GM23338 (cell line): ENCODE results near the gene CD34. TPM values are rescaled to one million over a fixed set of nuclear protein-coding genes. Genes with fewer than 3 reads are reported as not detected.

Experiments
- ATAC-seq: fragments of 200-7000 bp; cut with Tn5 transposase; 3 replicates; pipeline ENCODE4 v1.9.1; 2020
- DNase-seq: peaks from one replicate; pipeline ENCODE4 v3.0.0-alpha.2; 2015; ENCODE audit warnings: low spot score
- H2AFZ ChIP-seq: fragments of 200-600 bp; sonication (generic); 2 replicates; pipeline ENCODE4 v1.8.0; 2016; ENCODE audit warnings: antibody characterized with exemption, mild to moderate bottlenecking, moderate library complexity
- H3F3A ChIP-seq: fragments of 200-600 bp; sonication (generic); replicated peaks from 2 replicates; pipeline ENCODE4 v1.8.0; 2017; ENCODE audit warnings: antibody characterized with exemption, mixed run types, low read depth
- H3K27ac ChIP-seq: fragments of 200-600 bp; sonication (generic); 2 replicates; pipeline ENCODE4 v1.6.1; 2016; ENCODE audit warnings: low read depth
- H3K27me3 ChIP-seq: fragments of 200-600 bp; sonication (generic); 2 replicates; pipeline ENCODE4 v1.8.0; 2016; ENCODE audit warnings: mild to moderate bottlenecking, mixed run types, moderate library complexity; ENCODE audit not compliant: insufficient read depth
- H3K36me3 ChIP-seq: fragments of 200-600 bp; sonication (generic); 2 replicates; pipeline ENCODE4 v1.8.0; 2016; ENCODE audit warnings: mild to moderate bottlenecking; ENCODE audit not compliant: insufficient read depth
- H3K4me1 ChIP-seq: fragments of 200-600 bp; sonication (generic); 2 replicates; pipeline ENCODE4 v1.8.0; 2016; ENCODE audit warnings: mild to moderate bottlenecking, moderate library complexity; ENCODE audit not compliant: insufficient read depth
- H3K4me2 ChIP-seq: fragments of 200-600 bp; sonication (generic); 2 replicates; pipeline ENCODE4 v1.7.1; 2017; ENCODE audit warnings: mixed run types
- H3K4me3 ChIP-seq: fragments of 200-600 bp; sonication (generic); 2 replicates; pipeline ENCODE4 v1.6.1; 2016; ENCODE audit warnings: mixed run types
- H3K79me2 ChIP-seq: fragments of 200-600 bp; sonication (generic); replicated peaks from 2 replicates; pipeline ENCODE4 v1.8.0; 2017; ENCODE audit warnings: mild to moderate bottlenecking; ENCODE audit not compliant: insufficient read depth
- H3K9me2 ChIP-seq: fragments of 200-600 bp; sonication (generic); 2 replicates; pipeline ENCODE4 v1.8.0; 2017; ENCODE audit not compliant: insufficient read depth
- H4K20me1 ChIP-seq: fragments of 200-600 bp; sonication (generic); replicated peaks from 2 replicates; pipeline ENCODE4 v1.8.0; 2017; ENCODE audit warnings: mild to moderate bottlenecking; ENCODE audit not compliant: insufficient read depth
- H3K27ac Mint-ChIP-seq: 2 replicates; pipeline ENCODE4 v1.8.0; 2020; ENCODE audit warnings: inconsistent platforms, mild to moderate bottlenecking, moderate library complexity, mixed read lengths
- H3K27me3 Mint-ChIP-seq: 3 replicates; pipeline ENCODE4 v1.8.0; 2022; ENCODE audit warnings: low read depth, mild to moderate bottlenecking, moderate library complexity, mixed read lengths, inconsistent platforms; ENCODE audit not compliant: insufficient read depth, poor library complexity
- H3K36me3 Mint-ChIP-seq: 3 replicates; pipeline ENCODE4 v1.8.0; 2021; ENCODE audit warnings: low read depth, mild to moderate bottlenecking, inconsistent platforms, moderate library complexity, mixed read lengths
- H3K4me1 Mint-ChIP-seq: 3 replicates; pipeline ENCODE4 v1.8.0; 2020; ENCODE audit warnings: mild to moderate bottlenecking, inconsistent platforms, mixed read lengths
- H3K4me3 Mint-ChIP-seq: 3 replicates; pipeline ENCODE4 v1.8.0; 2021; ENCODE audit warnings: moderate library complexity, mild to moderate bottlenecking, inconsistent platforms, mixed read lengths
- H3K9me3 Mint-ChIP-seq: 3 replicates; pipeline ENCODE4 v1.8.0; 2020; ENCODE audit warnings: moderate library complexity, mild to moderate bottlenecking, inconsistent platforms, mixed read lengths
- CREB1 ChIP-seq: fragments of 250-450 bp; sonication (Bioruptor Pico); IDR thresholded peaks from 2 replicates; pipeline ENCODE4 v1.5.0; 2020; ENCODE audit warnings: low read depth, mild to moderate bottlenecking, moderate library complexity
- EZH2phosphoT487 ChIP-seq: fragments of 200-600 bp; sonication (generic); IDR thresholded peaks from one replicate; pipeline ENCODE4 v1.8.1; 2018; ENCODE audit warnings: antibody characterized with exemption; ENCODE audit not compliant: unreplicated experiment
- JUNB ChIP-seq: IDR thresholded peaks from one replicate; pipeline ENCODE4 v1.6.1; 2016; ENCODE audit warnings: antibody characterized with exemption; ENCODE audit not compliant: unreplicated experiment
- NANOG ChIP-seq: IDR thresholded peaks from 2 replicates; pipeline ENCODE4 v1.6.1; 2016; ENCODE audit warnings: antibody characterized with exemption, borderline replicate concordance
- REST ChIP-seq: IDR thresholded peaks from one replicate; pipeline ENCODE4 v1.6.1; 2018; ENCODE audit warnings: antibody characterized with exemption; ENCODE audit not compliant: unreplicated experiment
- STAT1 ChIP-seq: IDR thresholded peaks from one replicate; pipeline ENCODE4 v1.6.1; 2016; ENCODE audit warnings: antibody characterized with exemption; ENCODE audit not compliant: unreplicated experiment
- polyA plus RNA-seq: library from polyadenylated mRNA; unstranded; fragments of >200 nt; fragmentation: Nextera tagmentation; extraction: Ambion mirVana; gene quantifications from 2 replicates; pipeline ENCODE4 v1.2.1, GENCODE V29; 2016
- total RNA-seq: library from RNA; depleted of rRNA; stranded (reverse); fragments of >200 nt; shearing (Covaris generic); gene quantifications from 2 replicates; pipeline ENCODE4 v1.2.3, GENCODE V29; 2014
- TF ChIP-seq, protein P1 (sequence below): fragments of 250-450 bp; sonication (Bioruptor Pico); IDR thresholded peaks from 2 replicates; pipeline ENCODE4 v1.5.0; 2020; ENCODE audit warnings: mild to moderate bottlenecking, moderate library complexity
- TF ChIP-seq, protein P2 (sequence below), 2 experiments: fragments of 200-600 bp in 1 of 2; sonication (generic) in 1 of 2; conservative IDR thresholded peaks; 2 replicates each; pipeline versions ENCODE4 v1.5.1 to v1.6.1; 2016 to 2017; ENCODE audit warnings: antibody characterized with exemption in 2 of 2, low read depth in 2 of 2, mild to moderate bottlenecking in 2 of 2, moderate library complexity in 1 of 2

CD34 gene
- total and polyA plus RNA-seq, 2 experiments from 2014 or later: 0.07 to 0.18 TPM

GRCh38 chr1:207833381-207833780, 77.5 kb downstream of the CD34 start:
- Mint-ChIP-seq H3K27ac (no peak overlapping the region), H3K4me1 (peaks cover under 1% of the 10 kb centered on the region; the same call in 1 of the 3 replicates)
- H3K79me2 ChIP-seq: no peaks in the 10 kb centered on the region

DNA sequence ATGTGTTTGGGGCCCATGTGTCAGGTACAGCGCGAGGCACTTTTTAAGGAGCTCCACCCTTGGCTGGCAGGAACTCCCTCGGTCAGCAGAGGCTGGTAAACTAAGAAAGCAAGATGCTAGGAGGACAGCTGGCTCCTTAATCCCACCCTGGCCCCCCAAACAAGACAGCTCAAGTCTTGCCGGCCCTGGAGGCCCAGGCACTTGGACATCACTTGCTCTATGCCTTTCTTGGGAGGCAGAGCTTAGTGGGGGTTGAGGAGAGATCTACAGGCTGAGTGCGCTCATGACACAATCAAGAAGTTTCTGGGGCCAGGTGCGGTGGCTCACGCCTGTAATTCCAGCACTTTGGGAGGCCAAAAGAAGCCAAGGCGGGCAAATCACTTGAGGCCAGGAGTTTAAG, 78.1 kb downstream of the CD34 start:
- Mint-ChIP-seq H3K27ac (no peak overlapping the region), H3K4me1 (peaks cover 2% of the 10 kb centered on the region; the same call in 1 of the 3 replicates), H3K36me3 (no peaks in the 10 kb centered on the region), H3K27me3 (peaks cover 5% of the 10 kb centered on the region), H3K9me3 (no peaks in the 10 kb centered on the region), H3K4me3 (no peak overlapping the region)
- H3K36me3 ChIP-seq: no peaks in the 10 kb centered on the region
- TF ChIP-seq, protein P1, sequence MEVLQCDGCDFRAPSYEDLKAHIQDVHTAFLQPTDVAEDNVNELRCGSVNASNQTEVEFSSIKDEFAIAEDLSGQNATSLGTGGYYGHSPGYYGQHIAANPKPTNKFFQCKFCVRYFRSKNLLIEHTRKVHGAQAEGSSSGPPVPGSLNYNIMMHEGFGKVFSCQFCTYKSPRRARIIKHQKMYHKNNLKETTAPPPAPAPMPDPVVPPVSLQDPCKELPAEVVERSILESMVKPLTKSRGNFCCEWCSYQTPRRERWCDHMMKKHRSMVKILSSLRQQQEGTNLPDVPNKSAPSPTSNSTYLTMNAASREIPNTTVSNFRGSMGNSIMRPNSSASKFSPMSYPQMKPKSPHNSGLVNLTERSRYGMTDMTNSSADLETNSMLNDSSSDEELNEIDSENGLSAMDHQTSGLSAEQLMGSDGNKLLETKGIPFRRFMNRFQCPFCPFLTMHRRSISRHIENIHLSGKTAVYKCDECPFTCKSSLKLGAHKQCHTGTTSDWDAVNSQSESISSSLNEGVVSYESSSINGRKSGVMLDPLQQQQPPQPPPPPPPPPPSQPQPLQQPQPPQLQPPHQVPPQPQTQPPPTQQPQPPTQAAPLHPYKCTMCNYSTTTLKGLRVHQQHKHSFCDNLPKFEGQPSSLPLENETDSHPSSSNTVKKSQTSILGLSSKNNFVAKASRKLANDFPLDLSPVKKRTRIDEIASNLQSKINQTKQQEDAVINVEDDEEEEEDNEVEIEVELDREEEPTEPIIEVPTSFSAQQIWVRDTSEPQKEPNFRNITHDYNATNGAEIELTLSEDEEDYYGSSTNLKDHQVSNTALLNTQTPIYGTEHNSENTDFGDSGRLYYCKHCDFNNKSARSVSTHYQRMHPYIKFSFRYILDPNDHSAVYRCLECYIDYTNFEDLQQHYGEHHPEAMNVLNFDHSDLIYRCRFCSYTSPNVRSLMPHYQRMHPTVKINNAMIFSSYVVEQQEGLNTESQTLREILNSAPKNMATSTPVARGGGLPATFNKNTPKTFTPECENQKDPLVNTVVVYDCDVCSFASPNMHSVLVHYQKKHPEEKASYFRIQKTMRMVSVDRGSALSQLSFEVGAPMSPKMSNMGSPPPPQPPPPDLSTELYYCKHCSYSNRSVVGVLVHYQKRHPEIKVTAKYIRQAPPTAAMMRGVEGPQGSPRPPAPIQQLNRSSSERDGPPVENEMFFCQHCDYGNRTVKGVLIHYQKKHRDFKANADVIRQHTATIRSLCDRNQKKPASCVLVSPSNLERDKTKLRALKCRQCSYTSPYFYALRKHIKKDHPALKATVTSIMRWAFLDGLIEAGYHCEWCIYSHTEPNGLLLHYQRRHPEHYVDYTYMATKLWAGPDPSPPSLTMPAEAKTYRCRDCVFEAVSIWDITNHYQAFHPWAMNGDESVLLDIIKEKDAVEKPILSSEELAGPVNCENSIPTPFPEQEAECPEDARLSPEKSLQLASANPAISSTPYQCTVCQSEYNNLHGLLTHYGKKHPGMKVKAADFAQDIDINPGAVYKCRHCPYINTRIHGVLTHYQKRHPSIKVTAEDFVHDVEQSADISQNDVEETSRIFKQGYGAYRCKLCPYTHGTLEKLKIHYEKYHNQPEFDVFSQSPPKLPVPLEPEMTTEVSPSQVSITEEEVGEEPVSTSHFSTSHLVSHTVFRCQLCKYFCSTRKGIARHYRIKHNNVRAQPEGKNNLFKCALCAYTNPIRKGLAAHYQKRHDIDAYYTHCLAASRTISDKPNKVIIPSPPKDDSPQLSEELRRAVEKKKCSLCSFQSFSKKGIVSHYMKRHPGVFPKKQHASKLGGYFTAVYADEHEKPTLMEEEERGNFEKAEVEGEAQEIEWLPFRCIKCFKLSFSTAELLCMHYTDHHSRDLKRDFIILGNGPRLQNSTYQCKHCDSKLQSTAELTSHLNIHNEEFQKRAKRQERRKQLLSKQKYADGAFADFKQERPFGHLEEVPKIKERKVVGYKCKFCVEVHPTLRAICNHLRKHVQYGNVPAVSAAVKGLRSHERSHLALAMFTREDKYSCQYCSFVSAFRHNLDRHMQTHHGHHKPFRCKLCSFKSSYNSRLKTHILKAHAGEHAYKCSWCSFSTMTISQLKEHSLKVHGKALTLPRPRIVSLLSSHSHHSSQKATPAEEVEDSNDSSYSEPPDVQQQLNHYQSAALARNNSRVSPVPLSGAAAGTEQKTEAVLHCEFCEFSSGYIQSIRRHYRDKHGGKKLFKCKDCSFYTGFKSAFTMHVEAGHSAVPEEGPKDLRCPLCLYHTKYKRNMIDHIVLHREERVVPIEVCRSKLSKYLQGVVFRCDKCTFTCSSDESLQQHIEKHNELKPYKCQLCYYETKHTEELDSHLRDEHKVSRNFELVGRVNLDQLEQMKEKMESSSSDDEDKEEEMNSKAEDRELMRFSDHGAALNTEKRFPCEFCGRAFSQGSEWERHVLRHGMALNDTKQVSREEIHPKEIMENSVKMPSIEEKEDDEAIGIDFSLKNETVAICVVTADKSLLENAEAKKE: no peak
- TF ChIP-seq JUNB (no peak), CREB1 (no peak), STAT1 (no peak), REST (no peak)
- TF ChIP-seq, protein P2, sequence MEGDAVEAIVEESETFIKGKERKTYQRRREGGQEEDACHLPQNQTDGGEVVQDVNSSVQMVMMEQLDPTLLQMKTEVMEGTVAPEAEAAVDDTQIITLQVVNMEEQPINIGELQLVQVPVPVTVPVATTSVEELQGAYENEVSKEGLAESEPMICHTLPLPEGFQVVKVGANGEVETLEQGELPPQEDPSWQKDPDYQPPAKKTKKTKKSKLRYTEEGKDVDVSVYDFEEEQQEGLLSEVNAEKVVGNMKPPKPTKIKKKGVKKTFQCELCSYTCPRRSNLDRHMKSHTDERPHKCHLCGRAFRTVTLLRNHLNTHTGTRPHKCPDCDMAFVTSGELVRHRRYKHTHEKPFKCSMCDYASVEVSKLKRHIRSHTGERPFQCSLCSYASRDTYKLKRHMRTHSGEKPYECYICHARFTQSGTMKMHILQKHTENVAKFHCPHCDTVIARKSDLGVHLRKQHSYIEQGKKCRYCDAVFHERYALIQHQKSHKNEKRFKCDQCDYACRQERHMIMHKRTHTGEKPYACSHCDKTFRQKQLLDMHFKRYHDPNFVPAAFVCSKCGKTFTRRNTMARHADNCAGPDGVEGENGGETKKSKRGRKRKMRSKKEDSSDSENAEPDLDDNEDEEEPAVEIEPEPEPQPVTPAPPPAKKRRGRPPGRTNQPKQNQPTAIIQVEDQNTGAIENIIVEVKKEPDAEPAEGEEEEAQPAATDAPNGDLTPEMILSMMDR (conservative IDR thresholded peaks at IDR 0.05; ENCODE audit: low read depth in 2 of 2): no peak
- ATAC-seq (no peak), DNase-seq (no peak)
- no peak overlapping the region for H3K4me2 ChIP-seq
- no peaks in the 10 kb centered on the region for H3F3A ChIP-seq
- H3K4me3 ChIP-seq: no peak overlapping the region
- H3K79me2 ChIP-seq: no peaks in the 10 kb centered on the region
- H4K20me1 ChIP-seq: no peaks in the 10 kb centered on the region
- H2AFZ ChIP-seq: no peak overlapping the region
- 0 out of 2 replicates have a peak, but pooled peaks cover 6% of the 10 kb centered on the region for H3K9me2 ChIP-seq
- no peak overlapping the region for H3K27ac ChIP-seq
- H3K27me3 ChIP-seq: no peaks in the 10 kb centered on the region
- no peaks in the 10 kb centered on the region for H3K4me1 ChIP-seq

More at GRCh38 chr1:207833381-207833780, 77.5 kb downstream of the CD34 start:
- TF ChIP-seq NANOG (no peak), EZH2phosphoT487 (no peak), JUNB (no peak), STAT1 (no peak)
- 0 out of 2 replicates have a peak, but pooled peaks cover 6% of the 10 kb centered on the region for H3K9me2 ChIP-seq
- DNase-seq: no peak
- Mint-ChIP-seq H3K27me3 (peaks cover 5% of the 10 kb centered on the region), H3K9me3 (no peaks in the 10 kb centered on the region), H3K36me3 (no peaks in the 10 kb centered on the region), H3K4me3 (no peak overlapping the region)
- no peak overlapping the region for H2AFZ ChIP-seq
- no peaks in the 10 kb centered on the region for H3F3A ChIP-seq
- H3K27ac ChIP-seq: no peak overlapping the region
- no peak overlapping the region for H3K4me3 ChIP-seq
- no peak overlapping the region for H3K4me2 ChIP-seq
- H3K27me3 ChIP-seq: no peaks in the 10 kb centered on the region
- no peaks in the 10 kb centered on the region for H3K36me3 ChIP-seq
- H4K20me1 ChIP-seq: no peaks in the 10 kb centered on the region
- H3K4me1 ChIP-seq: no peaks in the 10 kb centered on the region
- no peak for ATAC-seq
